GM10847 (cell line): ENCODE results near the gene SNAP91.

Source experiments
- POLR2A ChIP-seq: IDR thresholded peaks from 2 replicates; pipeline ENCODE4 v1.6.1; 2011; ENCODE audit not compliant: insufficient read length; ENCODE audit errors: extremely low read depth

The SNAP91 gene

DNA sequence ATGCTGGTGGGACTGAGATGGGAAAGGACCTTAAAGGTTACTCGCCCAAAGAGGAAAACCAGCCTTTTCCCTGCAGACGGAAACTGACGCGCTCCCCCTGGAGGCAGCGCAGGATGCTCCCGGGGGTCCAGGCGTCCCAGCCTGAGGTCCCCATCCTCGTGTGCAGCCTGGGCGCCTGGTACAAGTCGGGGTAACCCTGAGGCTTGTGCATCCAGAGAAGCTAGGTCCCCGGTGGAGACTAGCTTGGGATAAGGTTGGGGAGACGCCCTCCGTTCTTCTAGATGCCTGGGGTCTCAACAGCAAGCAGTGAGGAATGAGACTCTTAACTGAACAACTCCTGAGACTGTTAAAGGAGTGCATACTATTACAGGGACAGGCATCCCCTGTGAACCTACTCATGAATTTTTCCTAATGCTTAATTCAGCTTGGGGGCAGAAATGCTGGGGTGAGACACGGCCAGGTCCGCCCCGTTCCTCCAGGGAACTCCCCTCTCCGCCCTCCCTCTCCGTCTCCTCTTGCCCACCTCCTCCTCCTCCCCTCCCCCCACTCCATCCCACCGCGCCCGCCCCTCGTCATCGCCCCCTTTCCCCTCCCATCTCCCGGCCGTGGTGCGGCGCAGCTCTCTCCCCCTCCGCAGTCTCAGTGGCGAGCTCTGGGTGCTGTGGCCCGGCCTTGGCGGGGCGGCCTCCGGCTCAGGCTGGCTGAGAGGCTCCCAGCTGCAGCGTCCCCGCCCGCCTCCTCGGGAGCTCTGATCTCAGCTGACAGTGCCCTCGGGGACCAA, 196.8 kb downstream of the SNAP91 start, which contains the start of gene PRSS35:
Gene PRSS35 (plus strand): TSS at position 634 of the 781 bp plus-strand sequence. CDS start 10,908 bp downstream, outside the sequence.
- TF ChIP-seq POLR2A: no peak

DNA sequence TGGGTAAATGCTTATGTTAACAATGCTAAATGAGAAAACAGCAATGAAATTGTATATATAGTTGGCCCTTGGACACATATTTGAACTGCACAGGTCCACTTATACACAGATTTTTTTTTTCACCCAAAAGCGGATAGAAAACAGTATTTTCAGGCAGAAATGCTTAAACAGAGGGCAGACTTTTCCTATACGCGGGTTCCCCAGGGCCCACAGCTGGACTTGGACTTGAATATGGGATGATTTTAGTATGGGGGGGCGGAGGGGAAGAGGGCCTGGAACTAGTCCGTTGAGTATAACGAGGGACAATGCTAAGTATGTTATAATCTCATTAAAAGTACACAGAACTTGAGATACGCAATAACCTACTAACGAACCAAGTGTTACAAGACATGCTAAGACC, 197.6 kb downstream of the SNAP91 start:
- TF ChIP-seq POLR2A: no peak

DNA sequence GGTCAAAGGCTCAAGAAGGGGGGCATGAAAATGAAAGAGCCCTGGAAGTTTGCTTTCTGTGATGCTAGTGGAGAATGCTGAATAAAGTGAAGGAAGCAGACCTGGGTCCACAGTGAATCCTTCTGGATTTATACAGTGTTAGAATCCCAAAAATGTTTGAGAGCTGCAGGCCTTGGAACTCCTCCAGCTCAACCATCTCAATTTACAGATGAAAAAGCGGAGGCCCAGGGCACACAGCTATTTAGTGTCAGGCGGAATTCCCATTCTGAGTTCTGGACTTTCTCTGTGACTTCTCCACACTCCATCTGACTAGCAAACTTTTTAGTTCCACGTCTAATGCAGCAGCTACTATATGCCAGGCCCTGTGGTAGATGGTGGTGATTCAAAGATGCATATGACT, 198.1 kb downstream of the SNAP91 start:
- no peak for TF ChIP-seq POLR2A

DNA sequence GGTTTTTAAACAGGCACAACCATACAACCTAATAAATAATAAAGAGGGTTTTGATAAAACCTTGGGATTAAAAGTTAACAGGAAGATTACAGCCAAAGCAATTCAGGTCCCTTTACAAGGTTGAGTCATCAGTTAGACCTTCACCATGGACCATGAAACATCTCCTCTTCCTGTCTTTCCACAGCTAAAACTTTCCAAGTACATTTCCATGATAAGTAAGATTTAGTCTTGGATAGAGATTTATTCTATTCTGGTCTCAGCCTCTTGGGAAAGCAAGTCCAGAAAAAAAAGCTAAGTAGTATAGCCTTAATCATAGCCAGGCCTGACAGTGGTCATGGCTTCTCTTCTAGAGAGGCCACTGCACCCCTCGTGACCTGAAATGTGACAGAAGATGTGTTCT, 199.5 kb downstream of the SNAP91 start:
- no peak for TF ChIP-seq POLR2A

DNA sequence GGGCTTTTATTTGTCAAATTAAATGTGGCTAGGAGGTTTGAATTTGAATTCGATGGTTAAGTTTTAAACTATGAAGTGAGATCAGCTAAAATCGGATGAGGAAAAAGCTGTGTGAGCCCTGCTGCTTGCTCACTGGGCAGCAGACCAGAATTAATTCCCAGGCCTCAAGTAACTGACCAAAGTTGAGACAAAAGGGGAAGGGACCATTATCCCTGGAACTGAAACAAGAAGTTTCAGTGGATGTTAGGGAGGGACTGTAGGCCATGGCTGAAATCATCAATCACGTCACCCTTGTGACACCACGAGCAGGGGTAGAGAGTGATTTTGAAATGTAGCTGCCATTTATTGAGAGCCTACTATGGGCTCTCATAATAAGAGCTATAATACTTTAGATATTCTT, 203.5 kb downstream of the SNAP91 start:
- TF ChIP-seq POLR2A: no peak
